Suprapubic skin (tissue), 3 donors: ENCODE measurements around the gene C13orf46.

Source experiments
- CTCF ChIP-seq, 2 donors: fragments of 200-600 bp in 1 of 2; fragments of 450-650 bp in 1 of 2; sonication (generic) in 1 of 2; IDR thresholded peaks; one replicate each; pipeline ENCODE4 v1.5.1; 2016 to 2019; ENCODE audit warnings: antibody characterized with exemption in 2 of 2, mild to moderate bottlenecking in 1 of 2, moderate library complexity in 1 of 2
- POLR2A ChIP-seq, 2 donors: fragments of 450-650 bp; IDR thresholded peaks; one replicate each; pipeline ENCODE4 v1.6.1; 2017; ENCODE audit warnings: antibody characterized with exemption in 2 of 2, mild to moderate bottlenecking in 2 of 2, moderate library complexity in 2 of 2

DNA sequence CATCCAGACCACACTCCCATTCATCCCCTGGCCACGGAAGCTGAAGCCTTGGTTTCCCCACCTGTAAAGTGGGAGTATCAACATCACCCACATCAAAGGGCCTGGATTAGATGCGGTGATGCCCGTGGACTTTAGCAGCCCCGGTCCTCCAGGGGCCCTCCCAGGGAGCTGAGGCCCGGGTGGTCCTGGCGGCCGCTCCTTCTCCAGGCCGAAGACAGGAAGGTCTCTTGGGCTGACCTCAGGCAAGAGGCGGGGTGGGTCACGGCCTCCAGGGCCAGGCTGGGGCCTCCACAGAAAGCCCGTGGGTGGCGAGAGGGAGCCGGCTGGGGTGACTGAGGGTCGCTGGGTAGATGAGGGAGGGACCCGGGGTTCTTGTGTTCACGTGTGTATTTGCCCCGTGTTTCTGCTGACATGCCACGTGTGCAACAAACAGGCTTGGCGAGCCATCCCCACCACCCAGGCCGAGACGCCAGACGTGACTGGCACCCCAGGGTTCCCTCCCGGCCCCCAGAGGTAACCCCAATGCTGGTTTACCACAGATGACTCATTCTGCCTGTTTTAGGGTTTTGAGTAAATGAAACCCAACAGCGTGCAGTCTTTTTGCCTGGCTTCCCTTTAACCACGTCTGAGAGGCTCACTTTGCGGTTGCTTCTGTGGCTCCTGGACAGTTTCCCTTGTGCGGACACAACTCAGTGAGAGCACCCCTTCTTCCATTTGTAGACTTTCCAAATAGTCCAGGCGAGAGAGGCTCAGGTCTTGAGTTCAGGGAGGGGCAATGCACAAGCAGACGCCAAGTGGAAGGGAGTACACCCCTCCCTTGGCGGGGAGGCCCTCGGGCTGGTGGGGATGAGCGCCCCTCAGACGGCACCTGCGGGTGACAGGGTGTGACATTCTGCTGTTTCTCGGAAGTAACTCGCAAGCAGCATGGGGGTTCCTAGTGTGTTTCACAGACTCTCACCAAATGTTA, 42.9 kb downstream of the C13orf46 start:
- TF ChIP-seq POLR2A (IDR thresholded peaks at IDR 0.05) (no peak), CTCF (IDR thresholded peaks at IDR 0.05) (no peak)
